ENCODE measurements around the gene CELSR1. TPM values are rescaled to one million over a fixed set of nuclear protein-coding genes. Genes with fewer than 3 reads are reported as not detected.
"Not testable (repeated sequence)": the region's sequence is repeated elsewhere in the genome, so short reads cannot be mapped to it uniquely, and the experiment has no call there.

The CELSR1 gene
- total and polyA plus RNA-seq, 8 donors, result 24.6 to 59.8 (median 33.3) TPM

DNA sequence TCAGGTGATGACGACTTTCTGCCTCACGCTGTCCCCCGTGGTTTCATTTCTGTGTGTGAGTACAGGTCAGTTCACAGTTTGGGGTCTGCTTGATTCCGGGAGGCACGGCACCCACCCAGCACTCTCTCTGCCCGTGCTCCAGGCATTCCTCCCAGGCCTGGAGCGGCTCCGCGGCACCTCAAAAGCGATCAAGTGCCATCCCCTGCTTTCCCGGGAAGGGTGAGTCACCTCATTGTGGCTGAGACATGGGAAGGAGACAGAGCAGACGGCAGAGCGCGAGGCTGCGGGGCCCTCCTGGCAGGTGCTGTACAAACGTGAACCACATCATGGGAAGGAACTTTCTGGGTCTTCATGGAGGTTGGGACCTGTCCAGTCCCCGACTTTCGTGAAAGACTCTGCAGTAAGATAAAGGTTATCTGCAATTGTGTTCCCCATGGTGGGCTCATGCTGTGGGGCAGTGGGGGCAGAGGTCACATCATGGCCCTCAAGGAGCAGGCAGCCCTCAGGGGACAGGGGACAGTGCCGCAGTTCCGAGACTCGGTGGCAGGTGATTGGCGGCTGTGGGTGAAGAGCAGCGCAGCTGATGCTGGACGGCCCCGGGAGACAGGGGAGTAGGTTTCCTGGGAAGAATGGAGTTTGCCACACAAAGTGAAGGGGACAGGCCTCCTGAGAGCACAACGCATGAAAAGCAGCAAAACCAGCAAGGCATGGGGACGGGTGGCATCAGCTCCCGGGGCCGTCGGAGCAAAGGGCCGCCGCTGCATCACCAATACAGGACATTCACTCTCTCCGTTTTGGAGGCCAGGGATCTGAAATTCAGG is 65.3 kb downstream of the CELSR1 start:
- intact Hi-C loops (cut with DNase I), result no loop called here
- Histone ChIP-seq H3K9me3 (no peaks in the 10 kb centered on the region), H3K4me1 (no peaks in the 10 kb centered on the region), H3K27ac (no peak overlapping the region), H3K27me3 (peaks cover 0 to 4% of the 10 kb centered on the region in 2 donors), H3K4me3 (no peak overlapping the region), H3K36me3 (no peaks in the 10 kb centered on the region)
- peak; percentile 36 for ATAC-seq
- TF ChIP-seq, protein P1, sequence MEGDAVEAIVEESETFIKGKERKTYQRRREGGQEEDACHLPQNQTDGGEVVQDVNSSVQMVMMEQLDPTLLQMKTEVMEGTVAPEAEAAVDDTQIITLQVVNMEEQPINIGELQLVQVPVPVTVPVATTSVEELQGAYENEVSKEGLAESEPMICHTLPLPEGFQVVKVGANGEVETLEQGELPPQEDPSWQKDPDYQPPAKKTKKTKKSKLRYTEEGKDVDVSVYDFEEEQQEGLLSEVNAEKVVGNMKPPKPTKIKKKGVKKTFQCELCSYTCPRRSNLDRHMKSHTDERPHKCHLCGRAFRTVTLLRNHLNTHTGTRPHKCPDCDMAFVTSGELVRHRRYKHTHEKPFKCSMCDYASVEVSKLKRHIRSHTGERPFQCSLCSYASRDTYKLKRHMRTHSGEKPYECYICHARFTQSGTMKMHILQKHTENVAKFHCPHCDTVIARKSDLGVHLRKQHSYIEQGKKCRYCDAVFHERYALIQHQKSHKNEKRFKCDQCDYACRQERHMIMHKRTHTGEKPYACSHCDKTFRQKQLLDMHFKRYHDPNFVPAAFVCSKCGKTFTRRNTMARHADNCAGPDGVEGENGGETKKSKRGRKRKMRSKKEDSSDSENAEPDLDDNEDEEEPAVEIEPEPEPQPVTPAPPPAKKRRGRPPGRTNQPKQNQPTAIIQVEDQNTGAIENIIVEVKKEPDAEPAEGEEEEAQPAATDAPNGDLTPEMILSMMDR (IDR thresholded peaks at IDR 0.05), result no peak
- peak in 1 of 4 donors; percentile 61 for DNase-seq

DNA sequence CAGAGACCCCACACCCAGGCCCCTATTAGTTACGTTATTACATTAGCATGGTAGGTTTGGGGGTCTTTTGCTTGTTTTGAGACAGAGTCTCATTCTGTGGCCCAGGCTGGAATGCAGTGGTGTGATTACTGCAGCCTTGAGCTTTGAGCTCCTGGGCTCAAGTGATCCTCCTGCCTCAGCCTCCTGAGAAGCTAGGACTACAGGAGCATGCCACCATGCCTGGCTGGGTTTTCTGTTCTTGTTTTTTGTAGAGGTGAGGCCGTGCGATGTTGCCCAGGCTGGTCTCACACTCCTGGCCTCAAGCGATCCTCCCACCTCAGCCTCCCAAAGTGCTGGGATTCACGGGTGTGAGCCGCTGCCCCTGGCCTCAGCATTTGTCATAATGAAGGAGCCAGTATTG is 66.1 kb downstream of the CELSR1 start:
- H3K27me3 ChIP-seq; DNase-seq; H3K9me3 ChIP-seq; H3K36me3 ChIP-seq; intact Hi-C loops (cut with DNase I); H3K27ac ChIP-seq; H3K4me1 ChIP-seq; H3K4me3 ChIP-seq; ATAC-seq: not testable (repeated sequence)

- TF ChIP-seq, protein P1 (IDR thresholded peaks at IDR 0.05), result no peak
- H3K4me1 ChIP-seq, result peaks cover 0 to 8% of the 10 kb centered on the region in 2 donors
- ATAC-seq (no peak), DNase-seq (peak in 2 of 4 donors; percentile 17 to 47)
- intact Hi-C loops (cut with DNase I), result no loop called here
- H3K27ac ChIP-seq, result no peak overlapping the region
- no peaks in the 10 kb centered on the region for H3K36me3 ChIP-seq
- H3K9me3 ChIP-seq, result no peaks in the 10 kb centered on the region
- no peak overlapping the region for H3K4me3 ChIP-seq
- H3K27me3 ChIP-seq, result peaks cover 0 to 8% of the 10 kb centered on the region in 2 donors
These were observed 67.7 kb downstream of the CELSR1 start for GRCh38 chr22:46469711-46470110.

DNA sequence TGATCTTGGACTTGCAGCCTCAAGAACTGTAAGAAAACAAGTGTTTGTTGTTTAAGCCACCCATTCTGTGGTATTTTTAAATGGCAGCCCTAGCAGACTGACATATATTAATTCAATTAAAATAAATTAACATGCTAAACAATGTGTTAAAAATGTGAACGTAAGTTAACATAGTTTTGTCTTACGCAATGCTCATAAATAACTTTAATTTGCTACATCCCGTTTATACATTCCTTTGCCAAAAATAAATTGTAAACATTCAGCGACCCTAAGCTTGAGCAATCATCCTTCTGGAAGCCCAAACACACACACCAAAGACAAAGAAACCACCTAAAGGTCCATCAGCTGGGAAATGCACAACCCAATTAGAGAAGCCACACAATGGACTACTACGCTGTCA is 70.4 kb downstream of the CELSR1 start:
- Histone ChIP-seq H3K9me3 (no peaks in the 10 kb centered on the region), H3K4me3 (no peak overlapping the region), H3K27me3 (peaks cover 0 to 4% of the 10 kb centered on the region in 2 donors), H3K4me1 (peaks cover 0 to 8% of the 10 kb centered on the region in 2 donors), H3K36me3 (peaks cover 0 to 3% of the 10 kb centered on the region in 2 donors), H3K27ac (no peak overlapping the region)
- intact Hi-C loops (cut with DNase I), result no loop called here
- ATAC-seq (no peak), DNase-seq (no peak)
- TF ChIP-seq, protein P1 (IDR thresholded peaks at IDR 0.05), result no peak

- peaks cover 0 to 4% of the 10 kb centered on the region in 2 donors for H3K27me3 ChIP-seq
- peak in 1 of 4 donors; percentile 59 for DNase-seq
- intact Hi-C loops (cut with DNase I), result no loop called here
- H3K27ac ChIP-seq, result peak overlapping the region in 1 of 2 donors; percentile 10
- TF ChIP-seq, protein P1 (IDR thresholded peaks at IDR 0.05), result no peak
- peak; percentile 24 for ATAC-seq
- H3K4me3 ChIP-seq, result no peak overlapping the region
- H3K9me3 ChIP-seq, result no peaks in the 10 kb centered on the region
- H3K4me1 ChIP-seq, result peaks cover 0 to 8% of the 10 kb centered on the region in 2 donors
- peaks cover 0 to 3% of the 10 kb centered on the region in 2 donors for H3K36me3 ChIP-seq
These were observed 71.2 kb downstream of the CELSR1 start for GRCh38 chr22:46466255-46466676.

All from left lung (tissue), 10 donors.